HS-27A (cell line): ENCODE measurements around the gene SPAG6.

Experiments used
- DNase-seq: peaks from one replicate; pipeline ENCODE4 v3.0.0-alpha.2; 2012; ENCODE audit warnings: low read depth, missing footprints

The SPAG6 gene

GRCh38 chr10:22434521-22434920, 89.2 kb downstream of the SPAG6 start:
- DNase-seq = no peak

GRCh38 chr10:22435650-22436049, 90.4 kb downstream of the SPAG6 start:
- DNase-seq = no peak

- no peak for DNase-seq
These were observed 91.2 kb downstream of the SPAG6 start for GRCh38 chr10:22436526-22436892.

GRCh38 chr10:22436893-22437619, 91.8 kb downstream of the SPAG6 start:
- DNase-seq = no peak

GRCh38 chr10:22437620-22438588, 92.6 kb downstream of the SPAG6 start:
- DNase-seq = no peak

GRCh38 chr10:22438711-22439110, 93.4 kb downstream of the SPAG6 start:
- no peak for DNase-seq

- no peak for DNase-seq
These were observed 96.8 kb downstream of the SPAG6 start for GRCh38 chr10:22442063-22442462.

- no peak for DNase-seq
These were observed 97.2 kb downstream of the SPAG6 start for GRCh38 chr10:22442468-22442867.

GRCh38 chr10:22443175-22443901, 98.0 kb downstream of the SPAG6 start:
- no peak for DNase-seq

GRCh38 chr10:22444219-22444788, 99.0 kb downstream of the SPAG6 start:
- DNase-seq = no peak

GRCh38 chr10:22445495-22445894, 100.2 kb downstream of the SPAG6 start:
- DNase-seq = no peak

- no peak for DNase-seq
These were observed 101.8 kb downstream of the SPAG6 start for GRCh38 chr10:22447068-22447467.

- DNase-seq = no peak
These were observed 106.0 kb downstream of the SPAG6 start for GRCh38 chr10:22451346-22451745.

GRCh38 chr10:22453320-22453719, 108.0 kb downstream of the SPAG6 start:
- DNase-seq = no peak

GRCh38 chr10:22453948-22454591, 108.8 kb downstream of the SPAG6 start:
- DNase-seq = no peak

- DNase-seq = no peak
These were observed 109.3 kb downstream of the SPAG6 start for GRCh38 chr10:22454634-22455033.

- DNase-seq = no peak
These were observed 110.0 kb downstream of the SPAG6 start for GRCh38 chr10:22455068-22455857.

GRCh38 chr10:22456486-22456885, 111.2 kb downstream of the SPAG6 start:
- DNase-seq = no peak

GRCh38 chr10:22458272-22459038, 113.2 kb downstream of the SPAG6 start:
- DNase-seq = no peak

- no peak for DNase-seq
These were observed 114.2 kb downstream of the SPAG6 start for GRCh38 chr10:22459496-22459895.
